Stimulated activated naive B cell treated with anti-CD40 and anti-IgM and Interleukin-4, amounts not matched to agents 10 μg/mL and 1 μg/mL and 100 μg/mL, for 72 hours (primary cell): Measurements from ENCODE around the gene FBXL7.

Experiments used
- ATAC-seq, 2 donors: fragments of 150-1000 bp; cut with Tn5 transposase; replicated peaks; 2 replicates each; pipeline ENCODE4 v1.10.0; 2021; ENCODE audit warnings: moderate library complexity in 1 of 2
- DNase-seq: peaks from one replicate; pipeline ENCODE4 v3.0.0; 2021
- H3K27ac Mint-ChIP-seq: one replicate; pipeline ENCODE4 v1.8.0; 2022; ENCODE audit warnings: mild to moderate bottlenecking, mixed read lengths
- H3K27me3 Mint-ChIP-seq, 2 donors: one replicate each; pipeline ENCODE4 v1.8.0; 2022; ENCODE audit warnings: mixed read lengths in 2 of 2
- H3K36me3 Mint-ChIP-seq, 2 donors: one replicate each; pipeline ENCODE4 v1.8.0; 2022; ENCODE audit warnings: mixed read lengths in 2 of 2, mild to moderate bottlenecking in 1 of 2
- H3K4me1 Mint-ChIP-seq, 2 donors: one replicate each; pipeline ENCODE4 v1.8.0; 2022; ENCODE audit warnings: mixed read lengths in 2 of 2, mild to moderate bottlenecking in 1 of 2
- H3K4me3 Mint-ChIP-seq, 2 donors: one replicate each; pipeline ENCODE4 v1.8.0; 2022; ENCODE audit warnings: mild to moderate bottlenecking in 2 of 2, mixed read lengths in 2 of 2, moderate library complexity in 1 of 2
- H3K9me3 Mint-ChIP-seq, 2 donors: one replicate each; pipeline ENCODE4 v1.8.0; 2022; ENCODE audit warnings: mixed read lengths in 2 of 2, mild to moderate bottlenecking in 1 of 2

FBXL7 gene

DNA sequence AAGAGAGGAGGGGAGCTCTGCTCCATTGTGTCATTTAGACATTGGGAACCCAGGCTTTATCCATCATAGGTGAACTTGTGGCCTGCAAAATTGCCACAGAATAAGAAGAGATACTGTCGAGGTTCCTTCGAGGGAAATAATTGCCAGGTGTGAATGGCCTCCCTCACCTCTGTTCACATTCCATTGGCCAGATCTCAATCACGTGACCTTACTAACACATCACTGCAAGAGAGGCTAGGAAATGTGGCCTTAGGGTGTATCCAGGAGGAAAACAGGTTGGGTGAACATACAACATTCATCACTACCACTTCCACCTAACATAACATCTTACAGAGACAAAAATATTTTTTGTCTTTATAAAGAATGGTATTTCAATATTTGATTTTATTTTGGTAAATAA lies 182.1 kb downstream of the FBXL7 start:
- H3K9me3 Mint-ChIP-seq: peaks cover 0 to 5% of the 10 kb centered on the region in 2 donors
- H3K27ac Mint-ChIP-seq: no peak overlapping the region
- no peaks in the 10 kb centered on the region for H3K27me3 Mint-ChIP-seq

GRCh38 chr5:15682566-15682965 lies 182.6 kb downstream of the FBXL7 start:
- Mint-ChIP-seq H3K36me3 (no peaks in the 10 kb centered on the region), H3K4me1 (no peaks in the 10 kb centered on the region), H3K4me3 (no peak overlapping the region), H3K27me3 (no peaks in the 10 kb centered on the region), H3K9me3 (peaks cover 0 to 5% of the 10 kb centered on the region in 2 donors), H3K27ac (no peak overlapping the region)
- DNase-seq (no peak), ATAC-seq (no peak)

More for the DNA sequence above, 182.1 kb downstream of the FBXL7 start:
- H3K4me3 Mint-ChIP-seq: no peak overlapping the region
- H3K4me1 Mint-ChIP-seq: no peaks in the 10 kb centered on the region
- DNase-seq: no peak
- ATAC-seq: no peak
- no peaks in the 10 kb centered on the region for H3K36me3 Mint-ChIP-seq

DNA sequence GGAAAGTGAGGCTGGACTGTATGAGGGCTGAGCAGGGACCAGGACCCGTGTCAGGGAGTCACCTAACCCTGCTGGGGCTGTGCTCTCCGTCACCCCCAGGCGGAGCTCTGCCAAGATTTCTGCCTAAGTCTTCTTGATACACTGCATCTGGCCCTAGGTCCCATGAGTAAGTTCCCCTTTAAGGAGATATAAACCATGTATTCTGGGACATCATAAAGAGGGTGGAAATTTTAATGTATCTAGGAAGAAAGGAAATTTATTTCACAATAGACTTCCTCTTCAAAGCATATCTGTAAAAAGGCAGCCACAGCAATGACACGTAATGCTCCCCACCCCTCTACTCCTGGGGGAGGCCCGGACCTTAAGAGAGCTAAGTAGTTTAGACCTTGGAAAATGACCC lies 183.4 kb downstream of the FBXL7 start:
- Mint-ChIP-seq H3K27ac (no peak overlapping the region), H3K36me3 (no peaks in the 10 kb centered on the region), H3K4me1 (no peaks in the 10 kb centered on the region), H3K9me3 (peaks cover 0 to 1% of the 10 kb centered on the region in 2 donors), H3K27me3 (no peaks in the 10 kb centered on the region), H3K4me3 (no peak overlapping the region)
- no peak for DNase-seq
- no peak for ATAC-seq

- ATAC-seq (no peak), DNase-seq (no peak)
- Mint-ChIP-seq H3K27ac (no peak overlapping the region), H3K9me3 (peaks cover 0 to 1% of the 10 kb centered on the region in 2 donors), H3K4me1 (no peaks in the 10 kb centered on the region), H3K4me3 (no peak overlapping the region), H3K27me3 (no peaks in the 10 kb centered on the region), H3K36me3 (no peaks in the 10 kb centered on the region)
Observed at GRCh38 chr5:15687401-15687800, 187.4 kb downstream of the FBXL7 start.

GRCh38 chr5:15689836-15690235 lies 189.9 kb downstream of the FBXL7 start:
- DNase-seq (no peak), ATAC-seq (no peak)
- Mint-ChIP-seq H3K9me3 (peaks cover 0 to 3% of the 10 kb centered on the region in 2 donors), H3K4me1 (no peaks in the 10 kb centered on the region), H3K27me3 (no peaks in the 10 kb centered on the region), H3K27ac (no peak overlapping the region), H3K36me3 (no peaks in the 10 kb centered on the region), H3K4me3 (no peak overlapping the region)

DNA sequence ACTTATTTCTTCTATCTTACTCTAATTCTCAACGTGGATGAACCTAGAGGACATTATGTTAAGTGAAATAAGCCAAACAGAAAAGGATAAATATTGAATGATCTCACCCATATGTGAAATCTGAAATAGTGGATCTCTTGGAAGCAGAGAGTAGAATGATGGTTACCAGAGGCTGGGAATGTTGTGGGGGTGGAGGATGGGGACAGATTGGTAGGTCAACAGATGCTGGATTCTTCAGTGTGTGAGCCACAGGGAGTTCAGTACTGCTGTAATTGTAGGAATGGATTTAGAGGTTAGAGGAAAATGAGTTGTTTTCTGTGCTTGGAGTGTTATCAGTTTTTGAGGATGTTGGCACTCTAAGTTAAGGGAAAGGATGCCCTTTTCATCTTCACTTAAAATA lies 190.6 kb downstream of the FBXL7 start:
- DNase-seq (no peak), ATAC-seq (no peak)
- Mint-ChIP-seq H3K36me3 (no peaks in the 10 kb centered on the region), H3K4me3 (no peak overlapping the region), H3K27me3 (no peaks in the 10 kb centered on the region), H3K9me3 (peaks cover 0 to 3% of the 10 kb centered on the region in 2 donors), H3K4me1 (no peaks in the 10 kb centered on the region), H3K27ac (no peak overlapping the region)

DNA sequence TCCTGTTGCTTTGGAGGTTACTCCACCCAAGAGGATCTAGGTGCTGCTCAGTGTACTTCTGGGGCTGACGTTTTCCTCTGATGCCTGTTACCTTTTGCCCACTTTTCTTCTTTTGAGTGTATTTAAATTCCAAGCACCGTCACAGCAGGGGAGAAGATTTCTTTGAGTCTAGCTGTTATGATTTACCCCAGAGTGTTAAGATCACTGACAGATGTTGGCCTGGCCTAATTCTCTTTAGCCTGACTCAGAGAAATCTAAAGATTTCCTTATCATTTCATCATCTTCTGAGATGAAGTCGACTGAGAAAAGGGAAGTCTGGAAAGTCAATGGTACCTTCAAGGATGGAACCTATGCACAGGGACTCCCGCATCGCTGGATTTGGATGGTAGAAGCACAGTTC lies 191.5 kb downstream of the FBXL7 start:
- Mint-ChIP-seq H3K27me3 (no peaks in the 10 kb centered on the region), H3K9me3 (peaks cover 0 to 3% of the 10 kb centered on the region in 2 donors), H3K27ac (no peak overlapping the region), H3K4me1 (no peaks in the 10 kb centered on the region), H3K4me3 (no peak overlapping the region), H3K36me3 (no peaks in the 10 kb centered on the region)
- DNase-seq (no peak), ATAC-seq (no peak)

GRCh38 chr5:15692706-15693381 lies 192.9 kb downstream of the FBXL7 start:
- Mint-ChIP-seq H3K4me1 (no peaks in the 10 kb centered on the region), H3K4me3 (no peak overlapping the region)

DNA sequence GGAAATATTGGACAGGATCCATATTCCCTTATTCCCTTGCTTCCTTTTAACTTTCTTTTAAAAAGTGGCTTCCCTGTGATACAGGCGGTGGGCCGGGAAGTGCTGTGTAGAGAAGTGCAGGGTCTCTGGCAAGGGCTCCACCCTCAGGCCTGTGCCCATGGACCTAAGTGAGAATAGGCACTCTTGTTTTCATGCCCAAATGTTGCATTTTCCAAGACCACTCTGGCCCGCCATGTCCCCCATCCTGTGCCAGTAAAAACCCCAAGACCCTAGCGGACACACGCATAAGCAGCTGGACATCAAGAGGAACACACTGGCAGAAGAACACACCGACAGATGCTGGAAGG lies 193.4 kb downstream of the FBXL7 start:
- no peak for DNase-seq
- Mint-ChIP-seq H3K4me3 (no peak overlapping the region), H3K36me3 (no peaks in the 10 kb centered on the region), H3K27me3 (no peaks in the 10 kb centered on the region), H3K27ac (no peak overlapping the region), H3K4me1 (no peaks in the 10 kb centered on the region), H3K9me3 (peaks cover 3 to 7% of the 10 kb centered on the region in 2 donors)
- no peak for ATAC-seq

More at GRCh38 chr5:15692706-15693381, 192.9 kb downstream of the FBXL7 start:
- H3K27me3 Mint-ChIP-seq: no peaks in the 10 kb centered on the region
- DNase-seq (no peak), ATAC-seq (no peak)
- no peak overlapping the region for H3K27ac Mint-ChIP-seq
- no peaks in the 10 kb centered on the region for H3K36me3 Mint-ChIP-seq
- H3K9me3 Mint-ChIP-seq: peaks cover 3 to 7% of the 10 kb centered on the region in 2 donors

DNA sequence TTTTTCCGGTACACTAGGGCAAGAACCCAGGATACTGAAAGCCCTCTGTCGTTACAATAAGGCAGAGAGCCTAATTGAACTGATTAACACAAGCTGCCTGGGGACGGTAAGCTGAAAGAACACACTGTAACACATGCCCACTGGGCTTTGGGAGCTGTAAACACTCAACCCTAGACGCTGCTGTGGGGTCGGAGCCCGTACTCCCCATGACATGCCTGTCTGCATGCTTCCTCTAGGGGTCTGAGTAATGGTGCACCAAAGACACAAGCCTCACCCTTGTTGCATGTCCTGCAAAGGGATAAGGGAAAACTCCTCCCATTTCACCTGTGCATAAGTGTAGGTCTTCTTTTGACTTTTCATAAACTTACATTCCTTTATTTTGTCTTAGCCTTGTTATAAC lies 194.0 kb downstream of the FBXL7 start:
- Mint-ChIP-seq H3K27ac (no peak overlapping the region), H3K4me3 (no peak overlapping the region), H3K36me3 (no peaks in the 10 kb centered on the region), H3K9me3 (peaks cover 3 to 7% of the 10 kb centered on the region in 2 donors), H3K27me3 (no peaks in the 10 kb centered on the region), H3K4me1 (no peaks in the 10 kb centered on the region)
- ATAC-seq: no peak
- DNase-seq: no peak

- no peaks in the 10 kb centered on the region for H3K36me3 Mint-ChIP-seq
- no peaks in the 10 kb centered on the region for H3K27me3 Mint-ChIP-seq
- peaks cover 3 to 13% of the 10 kb centered on the region in 2 donors for H3K9me3 Mint-ChIP-seq
- H3K4me3 Mint-ChIP-seq: no peak overlapping the region
- no peak for ATAC-seq
- H3K4me1 Mint-ChIP-seq: no peaks in the 10 kb centered on the region
- no peak for DNase-seq
- H3K27ac Mint-ChIP-seq: no peak overlapping the region
Observed at GRCh38 chr5:15694696-15695214, 194.8 kb downstream of the FBXL7 start.

DNA sequence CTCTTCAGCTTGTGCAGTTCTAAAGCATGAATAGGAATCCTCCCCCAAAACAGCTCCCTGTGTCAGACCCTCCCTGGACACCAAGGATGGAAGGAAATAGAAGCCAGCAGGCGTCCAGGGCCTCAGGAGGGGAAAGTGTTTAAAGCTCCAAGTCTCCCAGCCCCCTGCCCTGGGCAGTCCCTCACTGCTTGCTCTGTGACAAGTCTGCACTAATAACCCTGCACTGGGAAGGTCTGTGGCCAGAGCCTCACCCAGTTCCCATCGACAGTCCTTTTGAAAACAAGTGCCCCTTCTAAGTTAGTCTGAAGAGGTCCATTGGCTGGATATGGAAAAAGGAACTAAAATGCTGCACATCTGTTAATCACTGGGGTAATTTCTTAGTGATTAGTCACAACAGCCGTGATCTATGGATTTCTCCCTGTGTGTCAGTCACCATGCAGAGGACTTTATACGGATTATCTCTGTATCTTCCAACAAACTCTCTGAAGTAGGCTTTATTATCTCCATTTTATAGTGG lies 195.3 kb downstream of the FBXL7 start:
- Mint-ChIP-seq H3K36me3 (no peaks in the 10 kb centered on the region), H3K27me3 (no peaks in the 10 kb centered on the region), H3K4me1 (no peaks in the 10 kb centered on the region), H3K27ac (no peak overlapping the region), H3K4me3 (no peak overlapping the region), H3K9me3 (peaks cover 3 to 13% of the 10 kb centered on the region in 2 donors)
- ATAC-seq: no peak
- DNase-seq: no peak

DNA sequence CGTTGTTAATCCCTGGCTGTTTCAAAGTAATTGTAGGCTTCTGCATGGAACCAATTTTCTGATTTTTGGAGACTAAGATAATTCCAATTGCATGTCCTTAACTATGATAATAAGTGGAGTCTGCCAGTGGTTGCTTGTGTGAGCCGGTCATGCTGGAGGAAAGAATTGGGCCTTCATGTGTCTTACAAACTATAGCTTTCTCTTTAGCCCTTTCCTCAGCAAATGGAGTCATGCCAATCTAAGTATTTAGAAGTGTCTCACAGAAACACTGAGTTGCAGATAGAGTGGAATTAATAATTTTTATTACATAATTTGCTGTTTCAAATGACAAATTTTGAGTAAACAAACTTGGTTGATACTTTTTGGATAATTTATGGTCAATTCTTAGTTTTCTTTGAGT lies 200.4 kb downstream of the FBXL7 start:
- Mint-ChIP-seq H3K27ac (no peak overlapping the region), H3K9me3 (peaks cover 0 to 13% of the 10 kb centered on the region in 2 donors), H3K4me1 (no peaks in the 10 kb centered on the region), H3K36me3 (no peaks in the 10 kb centered on the region), H3K27me3 (no peaks in the 10 kb centered on the region), H3K4me3 (no peak overlapping the region)
- ATAC-seq: no peak
- DNase-seq: no peak

GRCh38 chr5:15702102-15702501 lies 202.1 kb downstream of the FBXL7 start:
- Mint-ChIP-seq H3K36me3 (no peaks in the 10 kb centered on the region), H3K27me3 (no peaks in the 10 kb centered on the region), H3K27ac (no peak overlapping the region), H3K4me3 (no peak overlapping the region), H3K9me3 (peaks cover 2 to 16% of the 10 kb centered on the region in 2 donors), H3K4me1 (no peaks in the 10 kb centered on the region)
- DNase-seq: no peak
- no peak for ATAC-seq

GRCh38 chr5:15703901-15704300 lies 203.9 kb downstream of the FBXL7 start:
- no peaks in the 10 kb centered on the region for H3K36me3 Mint-ChIP-seq
- no peaks in the 10 kb centered on the region for H3K27me3 Mint-ChIP-seq
- no peak overlapping the region for H3K27ac Mint-ChIP-seq
- no peaks in the 10 kb centered on the region for H3K4me1 Mint-ChIP-seq
- H3K4me3 Mint-ChIP-seq: no peak overlapping the region
- peaks cover 4 to 12% of the 10 kb centered on the region in 2 donors for H3K9me3 Mint-ChIP-seq
- ATAC-seq (no peak), DNase-seq (no peak)
